Mesendoderm (in vitro differentiated cells): Measurements from ENCODE around the gene G6PC1.
"Not testable (repeated sequence)": the region's sequence is repeated elsewhere in the genome, so short reads cannot be mapped to it uniquely, and the experiment has no call there.

Source experiments
- DNase-seq: peaks from one replicate; pipeline ENCODE4 v3.0.0; 2013
- H2AK5ac ChIP-seq: 2 replicates; pipeline ENCODE4 v1.6.1; 2013; ENCODE audit warnings: low read length, inconsistent platforms
- H2BK120ac ChIP-seq: 2 replicates; pipeline ENCODE4 v1.6.1; 2013; ENCODE audit warnings: low read depth, mild to moderate bottlenecking, low read length, moderate library complexity, mixed read lengths
- H2BK15ac ChIP-seq: replicated peaks from 2 replicates; pipeline ENCODE4 v1.6.1; 2013; ENCODE audit warnings: low read depth, mild to moderate bottlenecking, moderate library complexity
- H2BK5ac ChIP-seq: 2 replicates; pipeline ENCODE4 v1.6.1; 2013; ENCODE audit warnings: low read length, inconsistent platforms
- H3K18ac ChIP-seq: 2 replicates; pipeline ENCODE4 v1.6.1; 2013; ENCODE audit warnings: mild to moderate bottlenecking, low read length, mixed read lengths
- H3K23ac ChIP-seq: one replicate; pipeline ENCODE4 v1.6.1; 2013; ENCODE audit warnings: low read length
- H3K27ac ChIP-seq: 2 replicates; pipeline ENCODE4 v1.5.1; 2013; ENCODE audit warnings: low read depth, mild to moderate bottlenecking, inconsistent platforms, low read length, moderate library complexity
- H3K27me3 ChIP-seq: 2 replicates; pipeline ENCODE4 v1.6.1; 2013; ENCODE audit warnings: low read length, control low read depth, mild to moderate bottlenecking, inconsistent platforms; ENCODE audit not compliant: insufficient read depth, poor library complexity
- H3K36me3 ChIP-seq: 2 replicates; pipeline ENCODE4 v1.6.1; 2013; ENCODE audit warnings: low read length, inconsistent platforms; ENCODE audit not compliant: control insufficient read depth, insufficient read depth
- H3K4ac ChIP-seq: one replicate; pipeline ENCODE4 v1.6.1; 2013; ENCODE audit warnings: low read depth, mild to moderate bottlenecking, low read length, moderate library complexity
- H3K4me1 ChIP-seq: 2 replicates; pipeline ENCODE4 v1.6.1; 2013; ENCODE audit warnings: low read depth, low read length, inconsistent platforms; ENCODE audit not compliant: control insufficient read depth
- H3K4me2 ChIP-seq: 2 replicates; pipeline ENCODE4 v1.6.1; 2013; ENCODE audit warnings: low read length
- H3K4me3 ChIP-seq: 2 replicates; pipeline ENCODE4 v1.5.1; 2013; ENCODE audit warnings: mild to moderate bottlenecking, low read length
- H3K56ac ChIP-seq: one replicate; pipeline ENCODE4 v1.6.1; 2013; ENCODE audit warnings: low read length
- H3K79me1 ChIP-seq: 2 replicates; pipeline ENCODE4 v1.6.1; 2013; ENCODE audit warnings: low read length, inconsistent platforms
- H3K79me2 ChIP-seq: 2 replicates; pipeline ENCODE4 v1.6.1; 2013; ENCODE audit warnings: mild to moderate bottlenecking, low read length; ENCODE audit not compliant: control insufficient read depth, insufficient read depth
- H3K9ac ChIP-seq: 2 replicates; pipeline ENCODE4 v1.6.1; 2013; ENCODE audit warnings: low read length, inconsistent platforms
- H4K5ac ChIP-seq: one replicate; pipeline ENCODE4 v1.6.1; 2013; ENCODE audit warnings: low read length
- H4K8ac ChIP-seq: one replicate; pipeline ENCODE4 v1.6.1; 2013; ENCODE audit warnings: low read depth, mild to moderate bottlenecking, control low read depth, low read length, moderate library complexity
- WGBS: extraction: QIAGEN DNeasy Blood & Tissue Kit; methylation state at CpG from one replicate; pipeline ENCODE4 v1.1.7; 2013; ENCODE audit warnings: low lambda C conversion rate, missing lambda C conversion rate; ENCODE audit not compliant: insufficient coverage; ENCODE audit errors: extremely low coverage; 5-methylcytosine and 5-hydroxymethylcytosine counted together

Gene G6PC1

DNA sequence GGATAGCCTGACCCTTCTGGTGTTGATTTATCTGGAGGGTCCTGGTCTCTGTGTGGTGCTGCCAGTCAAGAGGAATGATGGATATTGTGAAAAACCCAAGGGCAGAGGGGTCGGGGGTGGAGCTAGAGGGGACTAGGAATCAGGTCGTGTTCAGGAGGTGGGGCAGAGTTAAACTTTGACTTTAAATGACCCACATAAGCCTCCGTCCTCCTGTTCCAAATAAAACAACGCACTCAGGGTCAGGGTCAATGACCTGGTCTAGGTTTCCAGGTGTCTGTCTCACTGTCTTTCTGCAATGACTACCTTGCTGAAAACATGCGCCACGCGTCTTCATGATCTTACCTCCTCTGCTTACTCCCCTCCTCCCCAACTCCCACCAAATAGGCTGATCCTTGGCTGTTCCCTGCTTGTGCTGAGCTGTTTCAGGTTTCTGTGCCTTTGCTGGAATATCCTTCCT is 34.9 kb upstream of the G6PC1 start:
- no peaks in the 10 kb centered on the region for H3K79me2 ChIP-seq
- DNase-seq: no peak
- H3K36me3 ChIP-seq: no peaks in the 10 kb centered on the region
- no peak overlapping the region for H3K4ac ChIP-seq
- no CpG with 5 or more reads among the region's 7 CpGs for WGBS
- no peak overlapping the region for H3K4me3 ChIP-seq
- H2BK15ac ChIP-seq: no peak overlapping the region
- no peaks in the 10 kb centered on the region for H3K79me1 ChIP-seq
- H2AK5ac ChIP-seq: no peak overlapping the region
- no peak overlapping the region for H3K27ac ChIP-seq
- no peaks in the 10 kb centered on the region for H3K27me3 ChIP-seq
- no peak overlapping the region for H3K9ac ChIP-seq
- no peak overlapping the region for H3K56ac ChIP-seq
- H3K4me2 ChIP-seq: no peak overlapping the region
- no peak overlapping the region for H4K5ac ChIP-seq
- no peak overlapping the region for H2BK120ac ChIP-seq
- no peak overlapping the region for H3K18ac ChIP-seq
- no peak overlapping the region for H3K23ac ChIP-seq
- no peaks in the 10 kb centered on the region for H3K4me1 ChIP-seq
- H4K8ac ChIP-seq: no peak overlapping the region
- no peak overlapping the region for H2BK5ac ChIP-seq

DNA sequence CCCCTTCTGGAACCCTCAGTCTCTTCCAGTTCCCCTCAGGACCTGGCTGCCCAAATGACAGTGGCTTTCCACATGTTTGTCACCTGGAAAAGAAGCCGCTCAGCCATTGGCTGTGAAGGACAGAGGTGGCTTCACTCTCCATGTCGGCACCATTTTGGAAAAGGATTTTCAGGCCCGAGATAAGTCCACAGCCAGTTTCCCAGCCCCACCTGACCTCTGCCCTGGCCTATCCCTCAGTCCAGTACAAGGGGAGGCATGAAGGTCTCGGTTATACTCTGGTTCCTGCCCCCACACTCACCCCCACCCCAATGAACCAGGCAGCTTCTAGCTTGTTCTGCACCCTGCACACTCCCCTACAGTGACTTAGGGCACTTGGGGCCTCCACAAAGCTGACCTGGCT is 34.4 kb upstream of the G6PC1 start:
- Histone ChIP-seq H2BK120ac (no peak overlapping the region), H4K8ac (no peak overlapping the region), H3K4me3 (no peak overlapping the region), H2BK15ac (no peak overlapping the region), H3K79me2 (no peaks in the 10 kb centered on the region), H3K9ac (no peak overlapping the region), H2AK5ac (no peak overlapping the region), H3K56ac (no peak overlapping the region), H3K23ac (no peak overlapping the region), H3K4me2 (no peak overlapping the region), H3K4ac (no peak overlapping the region), H3K79me1 (no peaks in the 10 kb centered on the region), H2BK5ac (no peak overlapping the region), H3K36me3 (no peaks in the 10 kb centered on the region), H4K5ac (no peak overlapping the region), H3K4me1 (no peaks in the 10 kb centered on the region), H3K27me3 (no peaks in the 10 kb centered on the region), H3K27ac (no peak overlapping the region), H3K18ac (no peak overlapping the region)
- no peak for DNase-seq
- WGBS: no CpG with 5 or more reads among the region's 4 CpGs

DNA sequence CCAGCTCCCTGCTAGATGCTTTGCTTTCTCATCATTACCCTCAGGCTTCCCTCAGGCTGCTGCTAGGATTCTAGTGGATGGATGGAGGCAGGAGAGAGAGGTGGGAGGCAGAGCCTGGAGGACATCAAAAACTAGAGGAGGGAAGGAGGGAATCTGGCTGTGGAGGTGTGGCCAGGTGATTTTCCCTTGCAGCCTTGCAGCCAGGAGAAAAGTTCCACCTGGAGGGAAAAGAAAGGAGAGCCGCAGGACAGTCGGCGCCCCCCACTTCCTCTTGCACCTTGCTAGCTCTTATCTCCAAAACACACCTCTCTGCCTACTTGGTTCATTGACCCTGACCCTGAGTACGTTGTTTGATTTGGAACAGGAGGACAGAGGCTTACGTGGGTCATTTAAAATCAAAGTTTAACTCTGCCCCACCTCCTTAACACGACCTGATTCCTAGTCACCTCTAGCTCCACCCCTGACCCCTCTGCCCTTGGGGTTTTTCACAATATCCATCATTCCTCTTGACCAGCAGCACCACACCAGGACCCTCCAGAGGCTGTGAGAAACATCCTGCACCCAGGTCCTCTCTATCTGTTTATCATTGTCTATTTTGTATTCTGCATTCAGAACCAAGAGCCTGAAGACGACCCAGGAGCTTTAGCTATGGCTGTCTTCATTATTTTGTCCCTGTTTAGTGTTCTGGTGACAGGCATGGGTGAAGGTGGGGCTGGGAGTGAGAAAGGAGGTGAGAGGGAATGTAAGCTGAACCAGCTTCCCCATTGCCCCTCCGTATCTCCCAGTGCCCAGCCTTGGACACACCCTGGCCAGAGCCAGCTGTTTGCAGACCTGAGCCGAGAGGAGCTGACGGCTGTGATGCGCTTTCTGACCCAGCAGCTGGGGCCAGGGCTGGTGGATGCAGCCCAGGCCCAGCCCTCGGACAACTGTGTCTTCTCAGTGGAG is 33.7 kb upstream of the G6PC1 start:
- H3K4me3 ChIP-seq: no peak overlapping the region
- no peak overlapping the region for H3K18ac ChIP-seq
- DNase-seq: no peak
- H2AK5ac ChIP-seq: no peak overlapping the region
- no peak overlapping the region for H3K4me2 ChIP-seq
- H3K79me1 ChIP-seq: no peaks in the 10 kb centered on the region
- H2BK15ac ChIP-seq: no peak overlapping the region
- no peak overlapping the region for H4K8ac ChIP-seq
- no peak overlapping the region for H4K5ac ChIP-seq
- no peak overlapping the region for H3K27ac ChIP-seq
- no CpG with 5 or more reads among the region's 12 CpGs for WGBS
- no peak overlapping the region for H3K9ac ChIP-seq
- no peak overlapping the region for H2BK120ac ChIP-seq
- no peak overlapping the region for H2BK5ac ChIP-seq
- H3K36me3 ChIP-seq: no peaks in the 10 kb centered on the region
- no peaks in the 10 kb centered on the region for H3K27me3 ChIP-seq
- no peak overlapping the region for H3K56ac ChIP-seq
- no peak overlapping the region for H3K23ac ChIP-seq
- no peaks in the 10 kb centered on the region for H3K4me1 ChIP-seq
- H3K79me2 ChIP-seq: no peaks in the 10 kb centered on the region
- H3K4ac ChIP-seq: no peak overlapping the region

DNA sequence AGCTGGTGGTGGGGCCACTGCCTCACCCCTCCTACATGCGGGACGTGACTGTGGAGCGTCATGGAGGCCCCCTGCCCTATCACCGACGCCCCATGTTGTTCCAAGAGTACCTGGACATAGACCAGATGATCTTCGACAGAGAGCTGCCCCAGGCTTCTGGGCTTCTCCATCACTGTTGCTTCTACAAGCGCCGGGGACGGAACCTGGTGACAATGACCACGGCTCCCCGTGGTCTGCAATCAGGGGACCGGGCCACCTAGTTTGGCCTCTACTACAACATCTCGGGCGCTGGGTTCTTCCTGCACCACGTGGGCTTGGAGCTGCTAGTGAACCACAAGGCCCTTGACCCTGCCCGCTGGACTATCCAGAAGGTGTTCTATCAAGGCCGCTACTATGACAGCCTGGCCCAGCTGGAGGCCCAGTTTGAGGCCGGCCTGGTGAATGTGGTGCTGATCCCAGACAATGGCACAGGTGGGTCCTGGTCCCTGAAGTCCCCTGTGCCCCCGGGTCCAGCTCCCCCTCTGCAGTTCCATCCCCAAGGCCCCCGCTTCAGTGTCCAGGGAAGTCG is 32.8 kb upstream of the G6PC1 start:
- DNase-seq, H4K8ac ChIP-seq, H3K4me1 ChIP-seq, H2BK5ac ChIP-seq, H3K36me3 ChIP-seq, H3K27me3 ChIP-seq, H3K79me1 ChIP-seq, H3K23ac ChIP-seq, H2BK15ac ChIP-seq, H3K18ac ChIP-seq, H3K56ac ChIP-seq, H4K5ac ChIP-seq, H3K4me3 ChIP-seq, H2BK120ac ChIP-seq, H3K4ac ChIP-seq, H3K9ac ChIP-seq, H3K27ac ChIP-seq, H3K4me2 ChIP-seq, H3K79me2 ChIP-seq, H2AK5ac ChIP-seq: not testable (repeated sequence)
- WGBS: no CpG with 5 or more reads among the region's 21 CpGs

DNA sequence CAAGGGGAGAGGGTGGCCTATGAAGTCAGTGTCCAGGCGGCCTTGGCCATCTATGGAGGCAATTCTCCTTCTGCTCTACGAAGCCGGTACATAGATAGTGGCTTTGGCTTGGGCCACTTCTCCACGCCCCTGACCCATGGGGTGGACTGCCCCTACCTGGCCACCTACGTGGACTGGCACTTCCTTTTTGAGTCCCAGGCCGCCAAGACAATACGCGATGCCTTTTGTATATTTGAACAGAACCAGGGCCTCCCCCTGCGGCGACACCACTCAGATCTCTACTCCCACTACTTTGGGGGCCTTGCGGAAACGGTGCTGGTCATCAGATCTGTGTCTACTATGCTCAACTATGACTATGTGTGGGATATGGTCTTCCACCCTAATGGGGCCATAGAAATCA is 32.3 kb upstream of the G6PC1 start:
- H3K79me2 ChIP-seq: no peaks in the 10 kb centered on the region
- no peak for DNase-seq

More for the DNA sequence above, 32.3 kb upstream of the G6PC1 start:
- no peak overlapping the region for H3K4ac ChIP-seq
- no peak overlapping the region for H3K4me2 ChIP-seq
- no peaks in the 10 kb centered on the region for H3K27me3 ChIP-seq
- no peak overlapping the region for H2BK15ac ChIP-seq
- H3K4me1 ChIP-seq: no peaks in the 10 kb centered on the region
- H3K79me1 ChIP-seq: no peaks in the 10 kb centered on the region
- H3K9ac ChIP-seq: no peak overlapping the region
- H3K27ac ChIP-seq: no peak overlapping the region
- no peak overlapping the region for H3K23ac ChIP-seq
- no peak overlapping the region for H2BK120ac ChIP-seq
- no peaks in the 10 kb centered on the region for H3K36me3 ChIP-seq
- no peak overlapping the region for H2AK5ac ChIP-seq
- no peak overlapping the region for H3K4me3 ChIP-seq
- no peak overlapping the region for H3K18ac ChIP-seq
- H2BK5ac ChIP-seq: no peak overlapping the region
- WGBS: no CpG with 5 or more reads among the region's 12 CpGs
- no peak overlapping the region for H4K8ac ChIP-seq
- no peak overlapping the region for H4K5ac ChIP-seq
- H3K56ac ChIP-seq: no peak overlapping the region
